ENCODE results near the gene CTXN3.

The CTXN3 gene

GRCh38 chr5:127621601-127622325, 27.1 kb upstream of the CTXN3 start:
- no peak for DNase-seq (ENCODE audit: low read depth)
- no peak overlapping the region for H3K4me3 ChIP-seq (ENCODE audit: low read depth, low read length)

GRCh38 chr5:127634007-127634406, 14.9 kb upstream of the CTXN3 start:
- TF ChIP-seq CTCF (conservative IDR thresholded peaks at IDR 0.05; ENCODE audit: low read depth, low read length), result no peak

More at GRCh38 chr5:127621601-127622325, 27.1 kb upstream of the CTXN3 start:
- TF ChIP-seq CTCF (conservative IDR thresholded peaks at IDR 0.05; ENCODE audit: low read depth, low read length), result no peak

GRCh38 chr5:127639828-127640227, 9.1 kb upstream of the CTXN3 start:
- no peak for DNase-seq (ENCODE audit: low read depth)
- no peak for TF ChIP-seq CTCF (conservative IDR thresholded peaks at IDR 0.05; ENCODE audit: low read depth, low read length)
- no peak overlapping the region for H3K4me3 ChIP-seq (ENCODE audit: low read depth, low read length)

More at GRCh38 chr5:127634007-127634406, 14.9 kb upstream of the CTXN3 start:
- no peak for DNase-seq (ENCODE audit: low read depth)
- no peak overlapping the region for H3K4me3 ChIP-seq (ENCODE audit: low read depth, low read length)

GRCh38 chr5:127642949-127643348, 5.9 kb upstream of the CTXN3 start:
- H3K4me3 ChIP-seq (ENCODE audit: low read depth, low read length), result no peak overlapping the region
- TF ChIP-seq CTCF (conservative IDR thresholded peaks at IDR 0.05; ENCODE audit: low read depth, low read length), result no peak
- DNase-seq (ENCODE audit: low read depth), result no peak

- no peak for DNase-seq (ENCODE audit: low read depth)
- TF ChIP-seq CTCF (conservative IDR thresholded peaks at IDR 0.05; ENCODE audit: low read depth, low read length), result no peak
- no peak overlapping the region for H3K4me3 ChIP-seq (ENCODE audit: low read depth, low read length)
Measured at GRCh38 chr5:127643607-127644006, 5.3 kb upstream of the CTXN3 start.

GRCh38 chr5:127645300-127645726, 3.6 kb upstream of the CTXN3 start:
- no peak for TF ChIP-seq CTCF (conservative IDR thresholded peaks at IDR 0.05; ENCODE audit: low read depth, low read length)
- H3K4me3 ChIP-seq (ENCODE audit: low read depth, low read length), result no peak overlapping the region
- no peak for DNase-seq (ENCODE audit: low read depth)

GRCh38 chr5:127647361-127647958, 1.4 kb upstream of the CTXN3 start:
- DNase-seq (ENCODE audit: low read depth), result no peak
- no peak overlapping the region for H3K4me3 ChIP-seq (ENCODE audit: low read depth, low read length)
- no peak for TF ChIP-seq CTCF (conservative IDR thresholded peaks at IDR 0.05; ENCODE audit: low read depth, low read length)
